ENCODE results near the gene SEC14L3. TPM values are rescaled to one million over a fixed set of nuclear protein-coding genes. Genes with fewer than 3 reads are reported as not detected.
A peak's percentile ranks its signal among the peaks of the same experiment; 100 is the strongest.

SEC14L3 gene
- polyA plus RNA-seq, 4 donors = not detected

DNA sequence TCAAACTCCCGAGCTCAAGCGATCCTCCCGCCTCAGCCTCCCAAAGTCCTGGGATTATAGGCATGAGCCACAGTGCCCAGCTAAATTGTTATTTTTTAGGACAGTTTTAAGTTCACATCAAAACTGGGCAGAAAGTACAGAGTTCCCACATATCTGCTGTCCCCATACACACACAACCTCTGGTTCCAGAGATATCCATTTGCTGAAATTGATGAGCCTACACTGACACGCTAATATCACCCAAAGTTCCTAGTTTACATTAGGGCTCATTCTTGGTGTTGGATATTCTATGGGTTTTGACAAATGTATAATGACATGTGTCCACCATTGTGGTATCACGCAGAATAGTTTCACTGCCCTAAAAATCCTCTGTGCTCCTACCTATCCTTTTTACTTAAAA, 36.4 kb upstream of the SEC14L3 start:
- H3K27me3 ChIP-seq (ENCODE audit: control insufficient read depth in 3 of 3, insufficient read depth in 3 of 3, low read length in 3 of 3) = peaks cover 6 to 35% (median 15%) of the 10 kb centered on the region in 3 donors
- FAIRE-seq = no peak
- no peak overlapping the region for H3K4me3 ChIP-seq (ENCODE audit: low read depth in 1 of 3, low read length in 3 of 3)
- H3K27ac ChIP-seq (ENCODE audit: low read depth in 1 of 3, low read length in 2 of 3) = no peak overlapping the region
- no peak for DNase-seq
- H3K4me1 ChIP-seq (ENCODE audit: control insufficient read depth in 3 of 3, insufficient read depth in 2 of 3, low read depth in 1 of 3, low read length in 2 of 3) = peaks cover 0 to 3% (median 0%) of the 10 kb centered on the region in 3 donors
- no peaks in the 10 kb centered on the region for H3K36me3 ChIP-seq (ENCODE audit: control insufficient read depth in 3 of 3, insufficient read depth in 2 of 3, low read depth in 1 of 3, low read length in 3 of 3)
- H3K9me3 ChIP-seq (ENCODE audit: control insufficient read depth in 2 of 2, insufficient read depth in 1 of 2, low read depth in 1 of 2, low read length in 1 of 2) = no peaks in the 10 kb centered on the region
- 62 to 94% (median 90%) methylated on average over 5 of the region's 5 CpGs for whole genome bisulfite sequencing, 3 donors

DNA sequence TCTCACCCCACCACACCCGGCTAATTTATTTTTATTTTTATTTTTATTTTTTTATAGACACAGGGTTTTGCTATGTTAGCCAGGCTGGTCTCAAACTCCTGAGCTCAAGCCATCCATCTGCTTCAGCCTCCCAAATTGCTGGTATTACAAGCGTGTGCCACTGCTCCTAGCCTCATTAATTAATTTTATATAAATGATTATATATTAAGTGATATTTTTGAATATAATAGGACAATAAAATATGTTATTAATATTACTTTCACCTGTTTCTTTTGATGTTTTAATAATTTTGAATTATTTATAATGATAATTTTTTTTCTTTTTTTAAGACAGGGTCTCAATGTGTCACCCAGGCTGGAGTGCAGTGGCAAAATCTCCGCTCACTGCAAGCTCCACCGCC, 35.9 kb upstream of the SEC14L3 start:
- H3K4me3 ChIP-seq (ENCODE audit: low read depth in 1 of 3, low read length in 3 of 3) = no peak overlapping the region
- peaks cover 0 to 3% (median 0%) of the 10 kb centered on the region in 3 donors for H3K4me1 ChIP-seq (ENCODE audit: control insufficient read depth in 3 of 3, insufficient read depth in 2 of 3, low read depth in 1 of 3, low read length in 2 of 3)
- no peak overlapping the region for H3K27ac ChIP-seq (ENCODE audit: low read depth in 1 of 3, low read length in 2 of 3)
- FAIRE-seq = no peak
- no peaks in the 10 kb centered on the region for H3K36me3 ChIP-seq (ENCODE audit: control insufficient read depth in 3 of 3, insufficient read depth in 2 of 3, low read depth in 1 of 3, low read length in 3 of 3)
- H3K27me3 ChIP-seq (ENCODE audit: control insufficient read depth in 3 of 3, insufficient read depth in 3 of 3, low read length in 3 of 3) = peaks cover 6 to 35% (median 15%) of the 10 kb centered on the region in 3 donors
- DNase-seq = no peak
- no peaks in the 10 kb centered on the region for H3K9me3 ChIP-seq (ENCODE audit: control insufficient read depth in 2 of 2, insufficient read depth in 1 of 2, low read depth in 1 of 2, low read length in 1 of 2)
- WGBS, 3 donors = 87 to 93% (median 90%) methylated on average over 4 of the region's 4 CpGs

DNA sequence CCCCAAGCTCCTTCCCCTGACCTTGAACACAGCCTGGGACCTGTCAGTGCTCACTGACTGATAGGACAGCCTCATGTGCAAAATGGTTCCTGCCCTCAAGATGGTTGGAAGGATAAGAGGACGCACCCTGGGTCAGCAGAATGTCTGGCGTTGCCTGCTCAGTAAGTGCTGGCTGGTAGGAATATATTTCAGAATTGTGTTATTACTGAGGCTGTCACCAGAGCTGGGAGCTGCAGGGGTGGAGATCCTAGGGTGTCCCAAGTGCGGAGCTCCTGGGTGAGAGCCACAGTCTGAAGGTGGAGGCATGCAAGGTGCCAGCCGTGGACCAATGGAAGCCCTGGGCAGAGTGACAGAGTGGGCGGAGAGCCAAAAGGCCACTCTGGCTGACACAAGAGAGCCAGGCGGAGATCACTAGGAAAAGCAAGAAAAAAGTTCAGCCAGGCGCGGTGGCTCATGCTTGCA, 34.7 kb upstream of the SEC14L3 start:
- no peaks in the 10 kb centered on the region for H3K9me3 ChIP-seq (ENCODE audit: control insufficient read depth in 2 of 2, insufficient read depth in 1 of 2, low read depth in 1 of 2, low read length in 1 of 2)
- peaks cover 0 to 3% (median 0%) of the 10 kb centered on the region in 3 donors for H3K4me1 ChIP-seq (ENCODE audit: control insufficient read depth in 3 of 3, insufficient read depth in 2 of 3, low read depth in 1 of 3, low read length in 2 of 3)
- DNase-seq (peak in 1 of 2 donors; percentile 60), FAIRE-seq (no peak)
- H3K27me3 ChIP-seq (ENCODE audit: control insufficient read depth in 3 of 3, insufficient read depth in 3 of 3, low read length in 3 of 3) = peaks cover 6 to 35% (median 19%) of the 10 kb centered on the region in 3 donors
- H3K36me3 ChIP-seq (ENCODE audit: control insufficient read depth in 3 of 3, insufficient read depth in 2 of 3, low read depth in 1 of 3, low read length in 3 of 3) = no peaks in the 10 kb centered on the region
- H3K27ac ChIP-seq (ENCODE audit: low read depth in 1 of 3, low read length in 2 of 3) = no peak overlapping the region
- WGBS, 3 donors = 26 to 77% (median 53%) methylated on average over 8 of the region's 8 CpGs
- no peak overlapping the region for H3K4me3 ChIP-seq (ENCODE audit: low read depth in 1 of 3, low read length in 3 of 3)

DNA sequence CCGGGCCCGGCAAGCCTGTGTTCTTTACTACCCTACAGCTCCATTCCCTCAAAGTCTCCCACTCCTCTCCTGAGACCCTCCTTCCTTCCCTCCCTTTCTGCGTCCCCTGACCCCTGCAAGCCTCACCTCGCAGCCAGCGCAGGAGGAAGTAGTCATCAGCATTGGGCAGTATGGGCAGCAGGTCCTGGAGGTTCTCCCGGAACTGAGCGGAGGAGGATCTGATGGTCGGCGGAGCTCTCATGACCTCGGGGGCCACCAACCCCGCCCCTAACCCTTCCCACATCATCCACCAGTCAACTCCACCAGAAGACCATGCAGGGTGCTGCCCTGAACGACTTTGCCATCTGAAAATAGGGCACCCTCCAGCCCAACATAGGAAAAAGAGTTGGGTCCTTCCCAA, 31.7 kb upstream of the SEC14L3 start:
- no peak for FAIRE-seq

DNA sequence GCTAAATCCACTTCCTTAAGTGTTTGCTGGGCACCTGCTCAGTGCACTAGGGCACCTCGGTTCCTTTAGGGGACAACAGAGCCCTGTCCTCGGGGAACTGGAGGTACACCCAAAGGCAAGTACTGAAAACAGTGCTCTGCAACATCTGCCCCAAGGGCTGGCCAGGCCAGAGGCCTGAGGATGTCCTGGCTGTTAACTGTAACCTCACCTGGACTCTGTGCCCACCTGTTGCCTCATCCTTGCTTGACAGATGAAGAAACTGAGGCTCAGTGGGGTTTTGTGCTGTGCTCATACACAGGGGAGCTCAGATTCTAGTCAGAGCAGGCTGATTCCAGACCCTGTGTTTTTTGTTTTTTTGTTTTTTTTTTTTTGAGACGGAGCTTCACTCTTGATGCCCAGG, 31.1 kb upstream of the SEC14L3 start:
- H3K4me1 ChIP-seq (ENCODE audit: control insufficient read depth in 3 of 3, insufficient read depth in 2 of 3, low read depth in 1 of 3, low read length in 2 of 3) = peaks cover 0 to 3% (median 0%) of the 10 kb centered on the region in 3 donors
- no peaks in the 10 kb centered on the region for H3K36me3 ChIP-seq (ENCODE audit: control insufficient read depth in 3 of 3, insufficient read depth in 2 of 3, low read depth in 1 of 3, low read length in 3 of 3)
- H3K27ac ChIP-seq (ENCODE audit: low read depth in 1 of 3, low read length in 2 of 3) = no peak overlapping the region
- H3K9me3 ChIP-seq (ENCODE audit: control insufficient read depth in 2 of 2, insufficient read depth in 1 of 2, low read depth in 1 of 2, low read length in 1 of 2) = no peaks in the 10 kb centered on the region
- no peak overlapping the region for H3K4me3 ChIP-seq (ENCODE audit: low read depth in 1 of 3, low read length in 3 of 3)
- no peak for FAIRE-seq
- peaks cover 6 to 32% (median 19%) of the 10 kb centered on the region in 3 donors for H3K27me3 ChIP-seq (ENCODE audit: control insufficient read depth in 3 of 3, insufficient read depth in 3 of 3, low read length in 3 of 3)
- DNase-seq = no peak
- WGBS, 3 donors = 53 to 72% (median 57%) methylated on average over 3 of the region's 3 CpGs

More for the DNA sequence above, 31.7 kb upstream of the SEC14L3 start:
- Histone ChIP-seq H3K27me3 (ENCODE audit: control insufficient read depth in 3 of 3, insufficient read depth in 3 of 3, low read length in 3 of 3) (peaks cover 6 to 35% (median 19%) of the 10 kb centered on the region in 3 donors), H3K36me3 (ENCODE audit: control insufficient read depth in 3 of 3, insufficient read depth in 2 of 3, low read depth in 1 of 3, low read length in 3 of 3) (no peaks in the 10 kb centered on the region), H3K9me3 (ENCODE audit: control insufficient read depth in 2 of 2, insufficient read depth in 1 of 2, low read depth in 1 of 2, low read length in 1 of 2) (no peaks in the 10 kb centered on the region), H3K4me3 (ENCODE audit: low read depth in 1 of 3, low read length in 3 of 3) (no peak overlapping the region), H3K27ac (ENCODE audit: low read depth in 1 of 3, low read length in 2 of 3) (no peak overlapping the region), H3K4me1 (ENCODE audit: control insufficient read depth in 3 of 3, insufficient read depth in 2 of 3, low read depth in 1 of 3, low read length in 2 of 3) (peaks cover 0 to 3% (median 0%) of the 10 kb centered on the region in 3 donors)
- 74 to 81% (median 79%) methylated on average over 12 of the region's 12 CpGs for WGBS, 3 donors
- DNase-seq = no peak

DNA sequence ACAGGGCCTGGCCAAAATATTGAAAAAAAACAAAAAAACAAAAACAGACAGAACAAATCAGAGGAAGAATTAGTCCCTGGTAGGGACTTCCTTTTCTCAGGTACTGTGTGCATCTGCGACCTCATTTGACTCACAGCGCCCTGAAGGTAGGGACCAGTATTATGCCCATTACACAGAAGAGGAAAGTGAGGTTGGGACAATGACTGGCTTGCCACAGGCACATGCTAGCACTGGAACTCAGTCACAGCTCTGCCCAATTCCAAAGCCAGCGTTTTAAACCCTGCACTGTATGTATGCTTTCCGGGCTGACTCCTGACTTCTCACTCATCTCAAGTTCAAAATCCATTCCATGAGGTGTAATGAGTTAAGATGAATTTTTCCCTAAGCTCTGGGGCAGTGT, 30.3 kb upstream of the SEC14L3 start:
- H3K4me3 ChIP-seq (ENCODE audit: low read depth in 1 of 3, low read length in 3 of 3) = no peak overlapping the region
- H3K4me1 ChIP-seq (ENCODE audit: control insufficient read depth in 3 of 3, insufficient read depth in 2 of 3, low read depth in 1 of 3, low read length in 2 of 3) = peaks cover 0 to 3% (median 0%) of the 10 kb centered on the region in 3 donors
- H3K9me3 ChIP-seq (ENCODE audit: control insufficient read depth in 2 of 2, insufficient read depth in 1 of 2, low read depth in 1 of 2, low read length in 1 of 2) = no peaks in the 10 kb centered on the region
- peaks cover 6 to 30% (median 19%) of the 10 kb centered on the region in 3 donors for H3K27me3 ChIP-seq (ENCODE audit: control insufficient read depth in 3 of 3, insufficient read depth in 3 of 3, low read length in 3 of 3)
- H3K27ac ChIP-seq (ENCODE audit: low read depth in 1 of 3, low read length in 2 of 3) = no peak overlapping the region
- FAIRE-seq = no peak
- no peak for DNase-seq
- WGBS, 3 donors = 65 to 84% (median 82%) methylated on average over 4 of the region's 4 CpGs
- no peaks in the 10 kb centered on the region for H3K36me3 ChIP-seq (ENCODE audit: control insufficient read depth in 3 of 3, insufficient read depth in 2 of 3, low read depth in 1 of 3, low read length in 3 of 3)

DNA sequence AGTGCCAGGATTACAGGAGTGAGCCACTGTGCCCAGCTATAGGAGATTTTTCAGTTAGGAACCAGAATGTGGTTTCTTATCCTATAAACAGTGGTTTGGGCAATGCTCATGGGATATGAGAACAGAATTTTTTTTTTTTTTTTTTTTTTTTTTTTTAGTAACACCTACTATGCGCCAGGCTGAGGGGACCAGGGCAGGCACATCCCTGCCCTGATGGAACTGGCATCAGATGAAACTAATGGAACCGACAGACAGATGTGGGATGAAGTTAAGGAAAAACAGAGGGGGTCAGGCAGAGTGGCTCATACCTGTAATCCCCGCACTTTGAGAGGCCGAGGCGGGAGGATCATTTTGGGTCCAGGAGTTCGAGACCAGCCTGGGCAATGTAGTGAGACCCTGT, 28.8 kb upstream of the SEC14L3 start:
- Histone ChIP-seq H3K27me3 (ENCODE audit: control insufficient read depth in 3 of 3, insufficient read depth in 3 of 3, low read length in 3 of 3) (peaks cover 3 to 22% (median 17%) of the 10 kb centered on the region in 3 donors), H3K9me3 (ENCODE audit: control insufficient read depth in 2 of 2, insufficient read depth in 1 of 2, low read depth in 1 of 2, low read length in 1 of 2) (no peaks in the 10 kb centered on the region), H3K4me3 (ENCODE audit: low read depth in 1 of 3, low read length in 3 of 3) (no peak overlapping the region), H3K27ac (ENCODE audit: low read depth in 1 of 3, low read length in 2 of 3) (no peak overlapping the region), H3K36me3 (ENCODE audit: control insufficient read depth in 3 of 3, insufficient read depth in 2 of 3, low read depth in 1 of 3, low read length in 3 of 3) (no peaks in the 10 kb centered on the region), H3K4me1 (ENCODE audit: control insufficient read depth in 3 of 3, insufficient read depth in 2 of 3, low read depth in 1 of 3, low read length in 2 of 3) (peaks cover 0 to 3% (median 0%) of the 10 kb centered on the region in 3 donors)
- 83 to 88% (median 85%) methylated on average over 6 of the region's 6 CpGs for WGBS, 3 donors
- no peak for DNase-seq
- no peak for FAIRE-seq

DNA sequence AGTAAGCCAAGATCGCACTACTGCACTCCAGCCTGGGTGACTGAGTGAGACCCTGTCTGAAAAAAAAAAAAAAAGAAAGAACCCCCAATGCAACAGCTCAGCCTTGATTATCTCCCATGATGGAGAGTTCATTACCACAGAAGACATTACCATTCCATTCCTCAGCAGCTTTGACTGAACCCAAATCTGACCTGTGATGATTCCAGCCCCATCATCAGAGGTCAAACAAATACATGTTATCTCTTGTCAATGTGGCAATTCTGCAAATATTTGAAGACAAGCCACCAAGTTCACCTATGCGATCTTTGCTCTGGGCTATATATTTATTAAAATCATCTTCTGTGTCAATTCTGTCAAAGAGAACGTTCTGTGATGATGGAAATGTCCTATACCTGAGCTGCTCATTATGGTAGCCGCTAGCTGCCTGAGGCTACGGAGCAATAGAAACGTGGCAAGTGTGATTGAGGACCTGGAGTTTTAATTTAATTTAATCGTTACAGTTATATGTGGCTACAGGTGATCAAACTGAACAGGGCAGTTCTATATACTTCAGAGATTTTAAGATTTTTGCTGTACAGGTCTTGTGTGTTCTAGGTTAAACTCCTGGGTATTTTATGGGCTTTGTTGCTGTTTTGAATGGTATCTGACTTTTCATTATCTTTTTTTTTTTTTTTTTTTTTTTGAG, 25.8 kb upstream of the SEC14L3 start:
- no peak overlapping the region for H3K27ac ChIP-seq (ENCODE audit: low read depth in 1 of 3, low read length in 2 of 3)
- H3K27me3 ChIP-seq (ENCODE audit: control insufficient read depth in 3 of 3, insufficient read depth in 3 of 3, low read length in 3 of 3) = peaks cover 0 to 4% (median 0%) of the 10 kb centered on the region in 3 donors
- DNase-seq (no peak), FAIRE-seq (no peak)
- WGBS, 3 donors = 52 to 77% (median 65%) methylated on average over 7 of the region's 7 CpGs
- H3K4me1 ChIP-seq (ENCODE audit: control insufficient read depth in 3 of 3, insufficient read depth in 2 of 3, low read depth in 1 of 3, low read length in 2 of 3) = no peaks in the 10 kb centered on the region
- no peaks in the 10 kb centered on the region for H3K36me3 ChIP-seq (ENCODE audit: control insufficient read depth in 3 of 3, insufficient read depth in 2 of 3, low read depth in 1 of 3, low read length in 3 of 3)
- H3K4me3 ChIP-seq (ENCODE audit: low read depth in 1 of 3, low read length in 3 of 3) = no peak overlapping the region
- no peaks in the 10 kb centered on the region for H3K9me3 ChIP-seq (ENCODE audit: control insufficient read depth in 2 of 2, insufficient read depth in 1 of 2, low read depth in 1 of 2, low read length in 1 of 2)

All from small intestine (tissue), 7 donors.